HG02571 (cell line): ENCODE data around the gene KLHL18.
"Not testable (repeated sequence)": the region's sequence is repeated elsewhere in the genome, so short reads cannot be mapped to it uniquely, and the experiment has no call there.

Source experiments
- ATAC-seq: cut with Tn5 transposase; IDR thresholded peaks from one replicate; pipeline ENCODE4 v1.9.1; 2021; ENCODE audit warnings: mild to moderate bottlenecking, moderate library complexity; ENCODE audit not compliant: unreplicated experiment

The KLHL18 gene

GRCh38 chr3:47282424-47283192, at the start of gene KLHL18, which contains the start of gene KIF9:
KLHL18 (plus strand) TSS chr3:47282944; CDS start chr3:47282966, 22 bp downstream.
KIF9 (minus strand) TSS chr3:47282799; CDS start chr3:47277374, 5,425 bp downstream.
- ATAC-seq = peak; percentile 75

DNA sequence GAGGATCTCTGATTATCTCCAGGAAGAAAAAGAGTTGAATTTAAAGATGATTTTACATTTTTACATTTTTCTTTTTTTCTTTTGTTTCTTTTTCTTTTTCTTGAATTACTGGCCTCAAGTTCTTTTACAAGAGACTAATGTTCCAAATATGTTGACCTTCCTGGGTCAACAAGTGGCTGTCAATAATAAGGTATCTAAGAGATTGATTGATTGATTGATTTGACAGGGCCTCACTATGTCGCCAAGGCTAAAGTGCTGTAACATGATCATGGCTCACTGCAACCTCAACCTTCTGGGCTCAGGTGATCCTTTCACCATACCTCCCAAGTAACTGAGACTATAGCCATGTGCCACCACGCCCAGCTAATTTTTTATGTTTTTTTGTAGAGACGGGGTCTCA, 44.7 kb upstream of the KLHL18 start:
- ATAC-seq = no peak

DNA sequence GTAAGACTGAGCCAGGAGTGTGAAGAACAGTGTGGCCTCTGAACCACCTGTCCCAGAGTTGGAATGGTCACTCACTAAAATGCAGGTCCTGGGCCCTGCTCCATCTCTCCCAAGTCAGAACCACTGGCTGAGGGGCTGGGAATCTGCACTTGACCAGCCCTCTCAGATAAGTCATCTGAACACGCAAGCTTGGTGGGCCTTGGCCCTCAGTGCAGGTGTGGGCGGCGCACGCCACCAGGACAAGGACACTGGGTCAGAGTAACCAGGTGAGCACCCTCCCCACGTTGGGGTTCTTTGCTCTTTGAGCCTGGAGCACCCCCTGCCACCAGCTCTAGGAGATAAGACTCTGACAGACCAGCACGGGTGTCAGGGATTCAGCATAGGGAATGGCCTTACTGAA, 42.8 kb upstream of the KLHL18 start:
- ATAC-seq = no peak

- no peak for ATAC-seq
Measured at GRCh38 chr3:47243419-47244147, 39.2 kb upstream of the KLHL18 start.

DNA sequence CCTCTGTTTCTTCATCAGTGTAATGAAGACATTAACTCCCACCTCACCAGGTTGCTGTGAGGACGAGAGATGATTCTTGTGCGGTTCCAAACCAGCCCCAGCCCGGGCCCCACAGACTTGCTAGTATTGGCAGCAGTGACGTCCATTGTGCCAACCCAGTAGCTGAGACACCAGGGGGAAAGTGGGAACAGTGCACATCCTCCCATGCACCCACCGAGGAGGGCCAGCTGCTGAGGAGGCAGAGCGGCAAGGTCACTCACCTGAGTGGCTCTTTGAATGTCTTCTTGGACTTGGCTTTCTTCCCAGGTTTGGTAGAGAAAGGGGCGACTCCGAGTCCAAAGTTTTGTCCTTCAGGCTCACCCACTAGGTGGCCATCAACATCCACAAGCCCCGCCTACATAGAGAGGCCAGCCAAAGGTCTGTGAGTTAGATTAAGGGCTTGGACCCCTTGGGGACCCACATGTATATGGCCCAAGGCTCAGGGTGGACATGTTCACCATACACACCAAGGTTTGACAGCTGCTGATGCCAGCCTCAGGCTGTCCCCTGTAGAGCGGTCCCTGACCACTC, 38.1 kb upstream of the KLHL18 start:
- ATAC-seq = no peak

DNA sequence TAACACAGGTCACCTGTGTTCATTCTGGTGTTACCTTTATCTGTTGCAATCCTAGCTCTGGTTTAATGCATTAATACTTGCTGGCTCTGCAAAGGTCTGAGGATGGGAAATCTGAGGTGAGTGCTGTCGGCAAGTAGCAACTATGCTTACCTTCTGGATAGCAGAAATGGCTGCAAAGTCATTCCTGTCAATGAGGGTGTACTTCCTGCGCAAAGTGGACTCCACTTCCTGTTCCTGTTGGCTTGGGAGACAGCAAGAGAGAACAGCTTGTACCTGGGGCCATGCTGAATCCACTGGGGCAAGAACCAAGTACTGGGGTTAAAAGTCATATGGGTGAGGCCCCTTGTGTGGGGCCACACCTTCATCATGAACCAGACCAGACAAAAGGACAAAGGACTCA, 37.5 kb upstream of the KLHL18 start:
- no peak for ATAC-seq

DNA sequence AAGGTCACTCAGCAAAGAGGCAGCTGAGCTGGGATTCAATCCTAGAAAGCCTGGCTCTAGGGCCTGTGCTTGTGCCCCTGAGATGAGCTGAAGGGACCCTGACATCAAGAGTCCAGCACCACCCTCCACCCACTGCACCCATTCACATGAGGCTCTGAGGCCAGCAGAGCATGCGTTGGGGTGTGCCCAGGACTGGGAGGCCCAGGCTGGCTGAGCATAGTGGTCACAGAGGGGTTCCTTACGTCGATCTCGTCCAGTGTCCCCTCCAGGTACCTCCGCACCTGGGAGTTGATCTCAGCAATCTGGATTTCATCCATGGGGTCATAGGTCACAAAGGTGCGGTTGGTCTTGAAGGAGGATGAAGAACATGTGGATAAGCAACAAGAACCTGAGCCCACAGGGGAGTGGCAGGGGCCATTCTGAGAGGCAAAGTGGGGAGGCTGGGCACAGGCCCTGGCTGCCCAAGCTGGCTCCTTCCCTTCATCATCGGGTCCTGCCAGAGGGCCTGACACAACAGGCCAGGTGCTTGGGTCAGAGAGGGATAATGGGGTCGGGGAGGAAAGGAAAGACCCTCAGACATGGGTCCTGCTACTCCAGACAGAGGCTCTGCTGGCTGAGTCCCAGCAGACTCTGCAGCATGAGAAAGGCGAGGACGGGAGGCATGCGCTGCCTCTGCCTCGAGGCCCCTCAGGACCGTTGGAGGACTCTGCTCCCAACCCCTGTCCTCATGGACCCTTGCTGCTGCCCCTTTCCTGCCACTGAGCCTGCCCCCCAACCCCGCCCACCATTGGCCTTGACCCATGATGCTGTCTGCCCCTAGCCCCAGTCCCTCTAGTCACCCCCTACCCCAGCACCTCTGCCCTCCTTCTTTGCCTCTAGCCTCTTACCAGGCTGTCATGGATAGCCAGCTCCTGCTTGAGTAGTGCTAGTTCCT, 35.3 kb upstream of the KLHL18 start:
- ATAC-seq = no peak

DNA sequence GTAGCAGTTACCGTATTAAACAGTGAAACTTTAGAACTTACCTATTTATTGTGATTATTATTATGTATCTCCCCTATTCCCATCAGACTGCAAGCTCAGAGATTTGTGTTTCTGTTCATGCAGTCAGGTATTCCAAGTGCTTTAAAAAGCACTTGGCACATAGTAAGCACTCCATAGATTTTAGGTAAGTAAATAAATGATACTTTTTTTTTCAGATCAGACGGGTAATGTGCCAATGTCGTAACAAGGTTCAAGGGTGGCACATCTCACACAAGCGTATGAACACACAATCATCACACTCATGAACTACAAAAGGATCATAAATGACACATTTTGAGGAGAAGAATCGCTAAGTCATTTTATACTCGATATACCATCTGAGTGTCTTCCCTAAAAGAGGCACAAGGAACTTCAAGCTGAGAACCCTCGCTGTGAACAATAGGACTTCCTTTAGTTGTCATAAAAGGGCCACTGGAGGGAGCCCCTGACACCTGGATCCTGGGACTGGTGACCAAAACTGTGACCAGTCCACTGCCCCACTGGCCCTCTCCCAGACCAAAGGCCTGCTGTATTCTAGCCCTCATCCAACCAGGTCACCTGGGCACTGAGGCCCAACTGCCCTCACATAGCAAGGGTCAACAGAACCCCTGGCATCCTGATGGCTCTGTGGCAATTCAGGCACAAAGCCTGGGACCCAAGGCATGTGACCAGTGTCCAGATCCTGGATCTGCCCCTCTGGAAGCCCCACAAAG, 32.3 kb upstream of the KLHL18 start:
- no peak for ATAC-seq

DNA sequence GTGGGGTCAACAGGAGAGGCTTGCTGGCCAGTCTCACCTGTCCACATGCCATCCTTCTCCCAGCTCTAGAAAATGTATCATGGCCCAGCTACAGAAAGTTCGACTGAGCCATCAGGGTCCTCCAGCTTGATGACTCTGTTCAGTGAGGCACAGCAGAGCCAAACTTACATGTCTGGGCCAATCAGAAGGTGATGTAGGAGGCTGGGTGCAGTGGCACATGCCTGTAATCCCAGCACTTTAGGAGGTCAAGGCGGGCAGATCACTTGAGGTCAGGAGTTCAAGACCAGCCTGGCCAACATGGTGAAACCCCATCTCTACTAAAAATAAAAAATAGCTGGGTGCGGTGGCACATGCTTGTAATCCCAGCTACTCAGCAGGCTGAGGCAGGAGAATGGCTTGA, 31.7 kb upstream of the KLHL18 start:
- ATAC-seq = not testable (repeated sequence)

DNA sequence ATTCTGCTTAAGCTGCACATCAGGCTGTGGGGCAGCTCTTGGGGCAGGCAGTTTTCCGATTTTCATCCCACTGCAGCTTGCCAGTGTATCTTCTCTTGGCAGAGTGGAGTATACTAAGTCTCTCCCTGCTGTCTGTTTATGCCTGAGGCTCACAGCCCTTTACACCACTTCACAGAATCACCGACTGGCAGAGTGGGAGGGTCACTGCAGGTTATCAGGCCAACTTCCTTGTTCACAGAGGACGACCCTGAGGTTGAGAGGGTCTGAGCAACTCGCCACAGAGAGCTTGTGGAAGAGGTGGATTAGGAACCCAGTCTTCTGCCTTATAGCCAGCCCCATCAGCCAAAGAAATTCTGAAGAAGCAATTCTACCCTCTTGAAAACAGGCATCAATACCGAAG, 31.1 kb upstream of the KLHL18 start:
- no peak for ATAC-seq

GRCh38 chr3:47256331-47256730, 26.4 kb upstream of the KLHL18 start:
- not testable (repeated sequence) for ATAC-seq

- ATAC-seq = no peak
Measured at GRCh38 chr3:47259114-47259513, 23.6 kb upstream of the KLHL18 start.

GRCh38 chr3:47260605-47261004, 22.1 kb upstream of the KLHL18 start:
- ATAC-seq = no peak

DNA sequence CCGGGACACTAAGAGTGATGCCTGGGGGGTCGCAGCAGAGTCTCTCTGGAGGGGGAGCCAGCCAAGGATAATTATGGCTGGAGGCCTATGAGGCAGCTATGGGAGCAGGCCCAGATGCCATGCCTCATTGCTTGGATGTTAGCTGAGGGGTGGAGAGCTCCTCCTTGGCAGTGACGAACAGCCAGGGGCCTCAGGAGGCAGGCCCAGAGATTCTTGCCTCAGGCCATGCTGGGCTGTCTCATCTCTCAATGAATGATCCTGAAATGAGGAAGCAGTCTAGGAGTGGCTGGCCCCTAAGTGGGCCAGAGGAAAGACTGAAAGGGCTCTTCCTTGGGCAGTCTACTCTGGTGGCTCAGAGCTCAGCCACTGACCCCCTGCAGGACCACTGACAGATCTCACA, 21.4 kb upstream of the KLHL18 start:
- ATAC-seq = no peak

DNA sequence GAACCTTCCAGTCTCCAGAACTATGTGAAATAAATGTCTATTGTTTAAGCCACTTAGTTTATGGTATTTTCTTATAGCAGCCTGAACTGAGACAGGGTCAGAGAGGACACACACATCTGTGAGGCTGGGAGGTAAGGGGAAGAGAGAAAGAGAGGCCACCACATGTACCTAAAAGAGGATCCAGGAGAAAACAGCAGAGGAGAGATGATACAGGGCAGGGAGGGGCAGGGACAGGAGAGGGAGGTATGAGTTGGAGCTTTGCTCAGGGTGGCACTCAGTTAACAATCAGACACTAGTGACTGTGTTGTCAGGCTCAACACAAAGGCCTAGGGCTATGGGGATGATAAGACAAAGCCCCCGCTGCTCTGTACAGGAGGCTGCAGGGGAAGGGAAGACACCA, 17.7 kb upstream of the KLHL18 start:
- ATAC-seq = no peak

GRCh38 chr3:47265725-47266428, 16.9 kb upstream of the KLHL18 start:
- ATAC-seq = no peak

GRCh38 chr3:47266709-47267489, 15.8 kb upstream of the KLHL18 start:
- no peak for ATAC-seq

DNA sequence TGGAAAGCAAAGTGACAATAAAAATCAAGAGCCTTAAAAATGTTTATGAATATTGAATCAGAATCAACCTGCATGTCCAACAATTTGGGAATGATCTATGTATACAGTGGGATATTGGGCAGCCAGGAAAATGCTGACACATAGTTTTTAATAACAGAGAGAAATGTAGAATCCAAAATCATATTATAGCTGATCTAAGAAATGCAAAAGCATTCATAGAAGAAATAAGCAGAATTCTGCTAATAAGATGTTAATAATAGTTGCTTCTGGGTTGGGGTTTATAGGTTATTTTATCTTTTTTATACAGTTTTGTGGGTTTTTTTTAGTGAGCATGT, 15.3 kb upstream of the KLHL18 start:
- ATAC-seq = no peak

- no peak for ATAC-seq
Measured at GRCh38 chr3:47270526-47270925, 12.2 kb upstream of the KLHL18 start.
